Measurements from ENCODE around the gene RGS7BP. TPM values are rescaled to one million over a fixed set of nuclear protein-coding genes. Genes with fewer than 3 reads are reported as not detected.

The RGS7BP gene
- total and polyA plus RNA-seq, 10 of the 15 experiments (the other 5 are each of a cell fraction or from before 2014, with no cell fraction given) = not detected

DNA sequence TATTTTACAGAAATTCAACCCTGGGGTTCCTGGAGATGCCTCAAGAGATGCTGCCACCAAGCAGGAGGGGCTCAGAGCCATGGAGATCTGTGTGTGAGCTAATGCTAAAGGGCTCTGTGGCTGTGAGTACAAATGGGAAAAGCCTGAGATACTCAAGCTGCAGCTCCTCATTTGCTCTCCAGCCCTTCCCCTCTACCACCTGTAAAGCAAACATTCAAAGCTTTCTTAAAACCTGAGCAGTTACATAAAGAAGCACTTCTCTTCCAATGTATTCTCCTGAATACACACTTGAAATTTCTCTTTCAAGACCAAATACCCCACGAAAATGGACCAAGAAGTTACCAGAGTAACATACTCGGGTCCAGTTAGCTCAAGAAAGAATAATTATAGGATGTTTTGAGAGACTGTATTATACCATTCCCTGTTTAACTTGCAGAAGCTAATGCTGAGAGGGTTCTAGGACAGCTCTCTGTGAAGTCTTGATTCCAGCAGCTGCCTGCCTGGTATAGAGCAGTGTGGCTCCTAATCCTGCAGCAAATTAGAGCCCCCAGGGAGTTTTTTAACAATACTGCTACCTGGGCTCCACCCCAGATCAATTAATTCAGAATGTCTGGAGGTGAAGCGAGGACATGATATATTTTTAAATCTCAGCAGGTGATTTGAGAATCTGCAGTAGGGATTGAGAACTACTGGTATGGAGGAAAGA, 21.1 kb downstream of the RGS7BP start (continued):
- TF ChIP-seq, protein P1, sequence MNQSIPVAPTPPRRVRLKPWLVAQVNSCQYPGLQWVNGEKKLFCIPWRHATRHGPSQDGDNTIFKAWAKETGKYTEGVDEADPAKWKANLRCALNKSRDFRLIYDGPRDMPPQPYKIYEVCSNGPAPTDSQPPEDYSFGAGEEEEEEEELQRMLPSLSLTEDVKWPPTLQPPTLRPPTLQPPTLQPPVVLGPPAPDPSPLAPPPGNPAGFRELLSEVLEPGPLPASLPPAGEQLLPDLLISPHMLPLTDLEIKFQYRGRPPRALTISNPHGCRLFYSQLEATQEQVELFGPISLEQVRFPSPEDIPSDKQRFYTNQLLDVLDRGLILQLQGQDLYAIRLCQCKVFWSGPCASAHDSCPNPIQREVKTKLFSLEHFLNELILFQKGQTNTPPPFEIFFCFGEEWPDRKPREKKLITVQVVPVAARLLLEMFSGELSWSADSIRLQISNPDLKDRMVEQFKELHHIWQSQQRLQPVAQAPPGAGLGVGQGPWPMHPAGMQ (IDR thresholded peaks at IDR 0.05; ENCODE audit: borderline replicate concordance) = no peak
- no peak for TF ChIP-seq PAX5 (IDR thresholded peaks at IDR 0.05; ENCODE audit: borderline replicate concordance, low read depth, low read length)
- no peak for TF ChIP-seq BRCA1 (IDR thresholded peaks at IDR 0.05; ENCODE audit: low read depth, low read length)
- no peak for TF ChIP-seq POLR2AphosphoS5 (IDR thresholded peaks at IDR 0.05; ENCODE audit: low read length)
- TF ChIP-seq, protein P2, sequence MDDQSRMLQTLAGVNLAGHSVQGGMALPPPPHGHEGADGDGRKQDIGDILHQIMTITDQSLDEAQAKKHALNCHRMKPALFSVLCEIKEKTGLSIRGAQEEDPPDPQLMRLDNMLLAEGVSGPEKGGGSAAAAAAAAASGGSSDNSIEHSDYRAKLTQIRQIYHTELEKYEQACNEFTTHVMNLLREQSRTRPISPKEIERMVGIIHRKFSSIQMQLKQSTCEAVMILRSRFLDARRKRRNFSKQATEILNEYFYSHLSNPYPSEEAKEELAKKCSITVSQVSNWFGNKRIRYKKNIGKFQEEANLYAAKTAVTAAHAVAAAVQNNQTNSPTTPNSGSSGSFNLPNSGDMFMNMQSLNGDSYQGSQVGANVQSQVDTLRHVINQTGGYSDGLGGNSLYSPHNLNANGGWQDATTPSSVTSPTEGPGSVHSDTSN (IDR thresholded peaks at IDR 0.05; ENCODE audit: insufficient replicate concordance, low read depth, low read length) = no peak
- TF ChIP-seq SUZ12 (IDR thresholded peaks at IDR 0.05; ENCODE audit: unreplicated experiment) = no peak
- TF ChIP-seq ZNF622 (IDR thresholded peaks at IDR 0.05) = no peak

DNA sequence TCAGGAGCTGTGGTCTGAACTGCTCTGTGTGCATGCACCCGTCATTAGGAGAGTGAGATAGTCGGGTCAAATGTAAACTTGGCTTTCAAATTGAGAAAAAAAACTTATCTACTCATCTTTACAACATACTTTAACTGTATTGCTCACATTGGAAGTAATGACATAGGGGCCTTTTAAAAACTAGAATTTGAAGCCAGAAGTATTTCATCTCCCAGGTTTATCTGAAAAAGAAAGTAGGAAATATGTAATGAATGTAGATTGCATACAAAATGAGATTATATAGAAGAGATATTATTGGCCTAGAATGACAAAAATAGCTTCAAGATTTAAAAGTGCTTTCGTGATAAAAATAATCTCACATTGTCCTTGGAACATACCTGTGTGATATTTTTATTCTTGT, 24.3 kb downstream of the RGS7BP start:
- H3K9me3 ChIP-seq (replicated peaks; ENCODE audit: control insufficient read depth, insufficient read depth, low read length) = no peaks in the 10 kb centered on the region
- ATAC-seq = no peak
- ChIA-PET RAD21 (ENCODE audit: unreplicated experiment) (interaction anchor here (0.9 kb wide), 1 partner anchor 9 kb away, joined by 3 read pairs; no protein-coding TSS in a partner anchor), SMC1A (ENCODE audit: uncharacterized antibody, unreplicated experiment) (interaction anchor here (0.6 to 1.4 kb wide), 3 partner anchors 8 to 415 kb away, joined by 3 to 4 read pairs (median 3); no protein-coding TSS in a partner anchor), CTCF (interaction anchor here (0.7 kb wide), 1 partner anchor 37 kb away, joined by 3 read pairs; no protein-coding TSS in a partner anchor), POLR2A (interaction anchor here (0.6 kb wide), 1 partner anchor 131 kb away, joined by 3 read pairs; no protein-coding TSS in a partner anchor)
- WGBS (ENCODE audit: insufficient coverage, insufficient replicate concordance, low lambda C conversion rate, missing lambda C conversion rate) = 2% methylated on average over 3 of the region's 3 CpGs
- H3K36me3 ChIP-seq (ENCODE audit: control insufficient read depth in 2 of 2, insufficient read depth in 2 of 2, low read length in 1 of 2) = no peaks in the 10 kb centered on the region
- intact Hi-C loops (cut with micrococcal nuclease; ENCODE audit: unreplicated experiment) (no loop called here), in situ Hi-C loops (cut with MboI) (no loop called here)
- no peaks in the 10 kb centered on the region for H3K79me2 ChIP-seq (ENCODE audit: control insufficient read depth, insufficient read depth, low read length)
- no peak overlapping the region for H3K27ac ChIP-seq (ENCODE audit: control insufficient read depth, insufficient read depth)
- H3K9ac ChIP-seq (ENCODE audit: control insufficient read depth, insufficient read depth, low read length) = no peak overlapping the region
- no peak for DNase-seq (ENCODE audit: low read depth, low spot score)
- no peaks in the 10 kb centered on the region for H3K27me3 ChIP-seq (replicated peaks in 1 of 2; ENCODE audit: control insufficient read depth in 2 of 2, insufficient read depth in 2 of 2, low read length in 1 of 2)
- no peak for FAIRE-seq
- H3K4me1 ChIP-seq (ENCODE audit: control insufficient read depth, insufficient read depth, low read length) = no peaks in the 10 kb centered on the region
- no peak overlapping the region for H3K4me2 ChIP-seq (ENCODE audit: control insufficient read depth, insufficient read depth)
- BruUV-seq (replicated peaks) = no TSS peak
- no peaks in the 10 kb centered on the region for H4K20me1 ChIP-seq (ENCODE audit: control insufficient read depth, insufficient read depth)
- H2AFZ ChIP-seq (ENCODE audit: control insufficient read depth, low read depth, low read length) = no peak overlapping the region
- H3K4me3 ChIP-seq = no peak overlapping the region
- TF ChIP-seq SUPT20H (IDR thresholded peaks at IDR 0.05; ENCODE audit: borderline replicate concordance, control insufficient read depth, low read depth, low read length) (no peak), ESRRA (IDR thresholded peaks at IDR 0.05; ENCODE audit: low read length) (no peak), NR2C1 (IDR thresholded peaks at IDR 0.05) (no peak), SPI1 (IDR thresholded peaks at IDR 0.05; ENCODE audit: borderline replicate concordance, insufficient read depth, low read depth, low read length) (no peak), IKZF1 (conservative IDR thresholded peaks at IDR 0.05) (no peak), CHD2 (IDR thresholded peaks at IDR 0.05; ENCODE audit: borderline replicate concordance, low read depth, low read length) (no peak), MEF2B (IDR thresholded peaks at IDR 0.05; ENCODE audit: partially characterized antibody, poor library complexity, severe bottlenecking) (no peak)
- TF ChIP-seq, protein P3, sequence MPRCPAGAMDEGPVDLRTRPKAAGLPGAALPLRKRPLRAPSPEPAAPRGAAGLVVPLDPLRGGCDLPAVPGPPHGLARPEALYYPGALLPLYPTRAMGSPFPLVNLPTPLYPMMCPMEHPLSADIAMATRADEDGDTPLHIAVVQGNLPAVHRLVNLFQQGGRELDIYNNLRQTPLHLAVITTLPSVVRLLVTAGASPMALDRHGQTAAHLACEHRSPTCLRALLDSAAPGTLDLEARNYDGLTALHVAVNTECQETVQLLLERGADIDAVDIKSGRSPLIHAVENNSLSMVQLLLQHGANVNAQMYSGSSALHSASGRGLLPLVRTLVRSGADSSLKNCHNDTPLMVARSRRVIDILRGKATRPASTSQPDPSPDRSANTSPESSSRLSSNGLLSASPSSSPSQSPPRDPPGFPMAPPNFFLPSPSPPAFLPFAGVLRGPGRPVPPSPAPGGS (IDR thresholded peaks at IDR 0.05; ENCODE audit: borderline replicate concordance, insufficient read depth, low read depth, low read length, poor library complexity, severe bottlenecking) = no peak
- TF ChIP-seq, protein P4, sequence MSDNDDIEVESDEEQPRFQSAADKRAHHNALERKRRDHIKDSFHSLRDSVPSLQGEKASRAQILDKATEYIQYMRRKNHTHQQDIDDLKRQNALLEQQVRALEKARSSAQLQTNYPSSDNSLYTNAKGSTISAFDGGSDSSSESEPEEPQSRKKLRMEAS (IDR thresholded peaks at IDR 0.05; ENCODE audit: low read depth, low read length) = no peak
- TF ChIP-seq, protein P1 (IDR thresholded peaks at IDR 0.05; ENCODE audit: borderline replicate concordance) = no peak
